G401.6 (cell line): ENCODE measurements around the gene PPP2R5D.
A peak's percentile ranks its signal among the peaks of the same experiment; 100 is the strongest.
"Not testable (repeated sequence)": the region's sequence is repeated elsewhere in the genome, so short reads cannot be mapped to it uniquely, and the experiment has no call there.

Source experiments
- FAIRE-seq: peaks from 2 replicates; lab custom pipeline; 2012; peaks lifted over from hg19 to GRCh38; lab: Jason Lieb, UNC

PPP2R5D gene

GRCh38 chr6:42984001-42984923 lies at the start of gene PPP2R5D:
TSS of gene PPP2R5D (plus strand) at chr6:42984570. CDS start at chr6:42984678, 108 bp downstream.
- FAIRE-seq: peak; percentile 97

- FAIRE-seq: no peak
These were observed 49.0 kb upstream of the PPP2R5D start for GRCh38 chr6:42935322-42935721.

- no peak for FAIRE-seq
These were observed 48.0 kb upstream of the PPP2R5D start for GRCh38 chr6:42936398-42936797.

- no peak for FAIRE-seq
These were observed 46.6 kb upstream of the PPP2R5D start for GRCh38 chr6:42937548-42938427.

GRCh38 chr6:42938428-42938796 lies 46.0 kb upstream of the PPP2R5D start:
- no peak for FAIRE-seq

- FAIRE-seq: no peak
These were observed 45.2 kb upstream of the PPP2R5D start for GRCh38 chr6:42938987-42939809.

GRCh38 chr6:42939810-42940167 lies 44.6 kb upstream of the PPP2R5D start:
- FAIRE-seq: no peak

- FAIRE-seq: no peak
These were observed 43.8 kb upstream of the PPP2R5D start for GRCh38 chr6:42940493-42941045.

GRCh38 chr6:42941356-42941755 lies 43.0 kb upstream of the PPP2R5D start:
- not testable (repeated sequence) for FAIRE-seq

GRCh38 chr6:42942444-42942843 lies 41.9 kb upstream of the PPP2R5D start:
- FAIRE-seq: no peak

- FAIRE-seq: no peak
These were observed 36.4 kb upstream of the PPP2R5D start for GRCh38 chr6:42947950-42948349.

- FAIRE-seq: no peak
These were observed 32.0 kb upstream of the PPP2R5D start for GRCh38 chr6:42952389-42952788.

- not testable (repeated sequence) for FAIRE-seq
These were observed 30.0 kb upstream of the PPP2R5D start for GRCh38 chr6:42954405-42954804.

- FAIRE-seq: no peak
These were observed 26.2 kb upstream of the PPP2R5D start for GRCh38 chr6:42958125-42958524.

GRCh38 chr6:42959917-42960242 lies 24.5 kb upstream of the PPP2R5D start:
- no peak for FAIRE-seq

GRCh38 chr6:42960243-42961019 lies 23.9 kb upstream of the PPP2R5D start, which contains the start of gene GNMT:
TSS of gene GNMT (plus strand) at chr6:42960754. CDS start at chr6:42960768, 14 bp downstream.
- FAIRE-seq: no peak

GRCh38 chr6:42961020-42961470 lies 23.3 kb upstream of the PPP2R5D start:
- no peak for FAIRE-seq

GRCh38 chr6:42962096-42962495 lies 22.3 kb upstream of the PPP2R5D start:
- no peak for FAIRE-seq

- FAIRE-seq: no peak
These were observed 21.7 kb upstream of the PPP2R5D start for GRCh38 chr6:42962502-42963178.

GRCh38 chr6:42963179-42963854 lies 21.1 kb upstream of the PPP2R5D start:
- no peak for FAIRE-seq
